ENCODE results near the gene KCNT2. TPM values are rescaled to one million over a fixed set of nuclear protein-coding genes. Genes with fewer than 3 reads are reported as not detected.

KCNT2 gene
- total RNA-seq, 4 donors from 2014 or later: 1.9 to 9.7 (median 6.3) TPM

DNA sequence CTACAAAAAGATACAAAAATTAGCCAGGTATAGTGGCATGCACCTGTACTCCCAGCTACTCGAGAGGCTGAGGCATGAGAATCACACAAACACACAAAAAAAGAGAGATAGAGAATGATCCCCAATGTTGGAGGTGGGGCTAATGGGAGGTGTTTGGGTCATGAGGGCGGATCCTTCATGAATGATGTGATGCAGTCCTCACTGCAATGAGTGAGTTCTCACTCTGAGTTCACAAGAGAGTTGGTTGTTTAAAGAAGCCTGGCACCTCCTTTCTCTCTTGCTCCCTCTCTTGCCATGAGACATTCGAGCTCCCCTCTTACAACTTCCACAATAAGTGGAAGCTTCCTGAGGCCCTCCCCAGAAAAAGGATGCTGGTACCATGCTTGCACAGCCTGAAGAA lies 17.3 kb downstream of the KCNT2 start:
- TF ChIP-seq, protein P1, sequence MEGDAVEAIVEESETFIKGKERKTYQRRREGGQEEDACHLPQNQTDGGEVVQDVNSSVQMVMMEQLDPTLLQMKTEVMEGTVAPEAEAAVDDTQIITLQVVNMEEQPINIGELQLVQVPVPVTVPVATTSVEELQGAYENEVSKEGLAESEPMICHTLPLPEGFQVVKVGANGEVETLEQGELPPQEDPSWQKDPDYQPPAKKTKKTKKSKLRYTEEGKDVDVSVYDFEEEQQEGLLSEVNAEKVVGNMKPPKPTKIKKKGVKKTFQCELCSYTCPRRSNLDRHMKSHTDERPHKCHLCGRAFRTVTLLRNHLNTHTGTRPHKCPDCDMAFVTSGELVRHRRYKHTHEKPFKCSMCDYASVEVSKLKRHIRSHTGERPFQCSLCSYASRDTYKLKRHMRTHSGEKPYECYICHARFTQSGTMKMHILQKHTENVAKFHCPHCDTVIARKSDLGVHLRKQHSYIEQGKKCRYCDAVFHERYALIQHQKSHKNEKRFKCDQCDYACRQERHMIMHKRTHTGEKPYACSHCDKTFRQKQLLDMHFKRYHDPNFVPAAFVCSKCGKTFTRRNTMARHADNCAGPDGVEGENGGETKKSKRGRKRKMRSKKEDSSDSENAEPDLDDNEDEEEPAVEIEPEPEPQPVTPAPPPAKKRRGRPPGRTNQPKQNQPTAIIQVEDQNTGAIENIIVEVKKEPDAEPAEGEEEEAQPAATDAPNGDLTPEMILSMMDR (IDR thresholded peaks at IDR 0.05; ENCODE audit: low read depth): no peak

DNA sequence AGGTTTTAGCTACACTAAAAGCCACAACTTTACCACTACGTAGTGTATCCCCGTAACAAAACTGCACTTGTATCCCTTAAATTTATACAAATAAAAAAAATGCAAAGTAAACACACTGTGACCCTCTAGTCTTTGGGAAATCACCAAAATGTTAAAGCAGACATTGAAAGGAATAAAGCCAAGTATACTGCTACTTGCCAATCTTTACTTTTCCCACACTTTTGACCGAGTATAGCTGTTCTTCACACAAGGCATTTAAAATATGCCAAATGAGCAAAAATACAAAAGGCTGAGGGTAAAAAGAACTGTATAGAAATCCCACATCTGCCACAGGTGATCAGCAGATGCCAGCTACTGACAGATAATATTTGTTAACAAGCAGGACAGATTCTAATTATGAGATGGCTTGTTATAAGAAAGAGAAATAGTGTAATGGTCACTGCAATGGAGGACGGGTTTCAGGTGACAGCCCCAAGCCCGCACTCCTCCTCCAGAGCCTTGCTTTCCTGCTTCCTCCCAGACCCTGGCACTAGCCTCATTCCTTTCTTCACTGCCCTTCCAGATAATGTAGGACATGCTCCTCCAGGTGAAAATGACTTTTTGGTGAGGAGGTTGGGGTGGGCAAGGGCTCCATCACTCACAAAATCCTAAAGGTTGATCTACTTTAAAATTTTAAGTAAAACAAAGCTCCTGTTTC lies 18.1 kb downstream of the KCNT2 start:
- TF ChIP-seq, protein P1 (IDR thresholded peaks at IDR 0.05; ENCODE audit: low read depth): no peak

DNA sequence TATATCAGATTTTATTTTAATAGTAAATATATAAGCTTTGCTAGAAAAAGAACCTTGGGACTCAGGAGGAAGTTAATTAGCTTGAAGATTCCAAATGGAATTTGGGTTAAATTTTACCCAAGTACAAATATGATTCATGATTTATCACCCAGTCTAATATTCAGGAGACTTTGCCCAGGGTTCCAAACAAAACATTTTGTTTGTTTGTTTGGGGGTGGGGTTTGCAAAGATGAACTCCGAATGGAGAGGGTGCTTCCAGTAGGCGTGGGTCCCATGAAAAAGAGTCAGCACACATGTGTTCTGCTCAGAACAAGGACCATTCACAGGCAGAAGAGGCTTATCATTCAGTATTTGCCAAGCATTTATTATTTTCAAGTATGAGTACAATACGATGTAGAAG lies 23.5 kb downstream of the KCNT2 start:
- TF ChIP-seq, protein P1 (IDR thresholded peaks at IDR 0.05; ENCODE audit: low read depth): no peak

DNA sequence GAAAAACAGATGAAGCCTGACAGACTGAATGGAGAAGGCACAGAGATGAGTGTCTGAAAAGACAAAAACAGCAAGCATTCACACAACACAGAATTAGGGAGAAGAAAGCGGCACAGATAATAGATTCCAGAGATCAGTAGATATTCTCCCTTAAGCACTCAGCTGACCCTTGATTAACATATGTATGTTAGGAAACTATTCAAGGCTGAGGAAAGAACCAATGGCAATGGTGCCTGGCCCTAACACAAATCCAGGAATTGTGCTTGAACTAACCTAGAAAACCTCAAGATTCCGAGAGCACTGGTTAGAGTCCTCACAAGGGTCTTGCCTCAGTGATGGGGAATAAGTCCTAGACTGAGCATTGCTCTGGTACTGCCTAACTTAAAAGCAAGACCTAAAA lies 30.9 kb downstream of the KCNT2 start:
- TF ChIP-seq, protein P1 (IDR thresholded peaks at IDR 0.05; ENCODE audit: low read depth): no peak

DNA sequence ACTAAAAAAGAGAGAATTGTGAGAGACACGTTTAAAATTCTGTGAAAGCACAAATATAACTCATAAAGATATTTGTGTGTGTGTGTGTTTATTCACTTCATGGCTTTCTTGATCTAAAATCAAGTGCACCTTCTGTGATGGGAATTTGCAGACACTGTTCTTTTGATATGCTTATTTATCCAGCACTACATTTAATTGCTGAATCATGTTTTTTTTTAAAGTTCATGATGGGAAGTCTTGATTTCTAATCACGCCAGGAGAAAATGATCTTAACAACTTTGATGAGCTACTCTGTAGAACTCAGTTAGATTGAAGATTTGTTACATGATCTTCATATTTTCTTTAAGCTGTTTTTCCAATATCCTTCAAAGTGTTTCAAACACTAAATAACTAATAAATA lies 35.0 kb downstream of the KCNT2 start:
- TF ChIP-seq, protein P1 (IDR thresholded peaks at IDR 0.05; ENCODE audit: low read depth): no peak

DNA sequence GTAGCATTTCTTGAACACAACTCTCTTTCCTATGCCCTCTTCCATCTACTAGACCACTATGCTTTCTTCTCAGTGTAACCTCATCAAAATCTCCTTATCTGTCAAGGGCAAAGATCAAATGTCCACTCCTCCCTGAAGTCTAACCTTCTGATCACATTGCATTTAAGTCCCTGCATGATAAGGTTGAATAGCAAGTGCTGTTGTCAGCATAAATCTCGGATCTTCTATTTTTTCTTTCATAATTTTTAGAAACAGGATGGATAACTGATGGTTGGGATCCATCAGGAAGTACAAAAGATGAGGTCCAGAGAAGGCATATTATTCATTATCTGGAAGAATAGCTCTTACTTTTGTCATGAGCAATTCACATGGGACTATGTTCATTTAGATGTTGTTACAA lies 41.0 kb downstream of the KCNT2 start:
- TF ChIP-seq, protein P1 (IDR thresholded peaks at IDR 0.05; ENCODE audit: low read depth): no peak

DNA sequence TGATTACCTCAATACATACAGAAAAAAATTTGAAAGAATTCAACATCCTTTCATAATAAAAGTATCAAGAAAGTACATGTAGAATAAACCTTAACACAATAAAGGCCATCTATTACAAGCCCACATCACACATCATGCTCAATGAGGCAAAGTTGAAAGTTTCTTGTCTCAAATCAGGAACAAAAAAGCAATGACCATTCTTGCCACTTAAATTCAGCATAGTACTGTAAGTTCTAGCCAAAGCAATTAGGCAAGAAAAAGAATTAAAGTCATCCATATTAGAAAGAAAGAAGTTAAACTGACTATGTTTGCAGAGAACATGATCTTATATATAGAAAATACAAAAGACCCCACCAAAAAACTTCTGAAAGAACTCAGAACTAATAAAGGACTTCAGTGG lies 44.5 kb downstream of the KCNT2 start:
- TF ChIP-seq, protein P1 (IDR thresholded peaks at IDR 0.05; ENCODE audit: low read depth): no peak

Measured in subcutaneous adipose tissue (tissue), 4 donors.